Subcutaneous abdominal adipose tissue (tissue), 5 donors: ENCODE measurements around the gene PFDN2.
"Not testable (repeated sequence)": the region's sequence is repeated elsewhere in the genome, so short reads cannot be mapped to it uniquely, and the experiment has no call there.

ENCODE experiments used
- H3K27ac ChIP-seq: one replicate; pipeline ENCODE4 v1.7.0; 2013; ENCODE audit warnings: low read depth, mild to moderate bottlenecking, inconsistent platforms, low read length, moderate library complexity
- H3K27me3 ChIP-seq, 5 donors: one replicate each; pipeline ENCODE4 v1.7.0; 2013; ENCODE audit warnings: low read length in 5 of 5, inconsistent platforms in 1 of 5; ENCODE audit not compliant: control insufficient read depth in 5 of 5, insufficient read depth in 4 of 5
- H3K36me3 ChIP-seq, 5 donors: one replicate each; pipeline ENCODE4 v1.7.0; 2013; ENCODE audit warnings: low read length in 5 of 5; ENCODE audit not compliant: control insufficient read depth in 5 of 5, insufficient read depth in 5 of 5
- H3K4me1 ChIP-seq, 5 donors: one replicate each; pipeline ENCODE4 v1.7.0; 2013; ENCODE audit warnings: low read length in 5 of 5, mild to moderate bottlenecking in 3 of 5, moderate library complexity in 1 of 5; ENCODE audit not compliant: control insufficient read depth in 5 of 5, insufficient read depth in 5 of 5
- H3K4me3 ChIP-seq, 5 donors: one replicate each; pipeline ENCODE4 v1.7.0; 2013; ENCODE audit warnings: low read length in 5 of 5, low read depth in 1 of 5
- H3K9ac ChIP-seq, 5 donors: one replicate each; pipeline ENCODE4 v1.7.0; 2013; ENCODE audit warnings: low read length in 5 of 5, mild to moderate bottlenecking in 4 of 5, moderate library complexity in 3 of 5
- H3K9me3 ChIP-seq, 5 donors: one replicate each; pipeline ENCODE4 v1.7.0; 2013; ENCODE audit warnings: low read length in 5 of 5; ENCODE audit not compliant: control insufficient read depth in 5 of 5
- donor health status: healthy.
- donor health status: healthy.
- donor health status: healthy.
- donor health status: healthy.
- donor health status: healthy.

The PFDN2 gene

GRCh38 chr1:161122967-161123366 is 5.1 kb upstream of the PFDN2 start:
- H3K36me3 ChIP-seq = peaks cover 27 to 77% (median 62%) of the 10 kb centered on the region in 5 donors
- peaks cover 12 to 44% (median 35%) of the 10 kb centered on the region in 5 donors for H3K4me1 ChIP-seq
- no peak overlapping the region for H3K4me3 ChIP-seq
- no peak overlapping the region for H3K9ac ChIP-seq
- H3K27ac ChIP-seq = no peak overlapping the region
- H3K9me3 ChIP-seq = no peaks in the 10 kb centered on the region
- no peaks in the 10 kb centered on the region for H3K27me3 ChIP-seq

- Histone ChIP-seq H3K4me1 (peaks cover 12 to 47% (median 36%) of the 10 kb centered on the region in 5 donors), H3K27me3 (no peaks in the 10 kb centered on the region), H3K9me3 (no peaks in the 10 kb centered on the region), H3K4me3 (no peak overlapping the region), H3K36me3 (peaks cover 17 to 65% (median 55%) of the 10 kb centered on the region in 5 donors), H3K27ac (peak overlapping the region; percentile 99), H3K9ac (peak overlapping the region in 1 of 5 donors; percentile 45)
Observed at GRCh38 chr1:161121834-161122233, 4.0 kb upstream of the PFDN2 start.

- Histone ChIP-seq H3K27ac (peak overlapping the region; percentile 99), H3K9ac (peak overlapping the region in 3 of 5 donors; percentile 13 to 45 (median 41)), H3K36me3 (peaks cover 16 to 61% (median 50%) of the 10 kb centered on the region in 5 donors), H3K27me3 (no peaks in the 10 kb centered on the region), H3K4me1 (peaks cover 12 to 54% (median 42%) of the 10 kb centered on the region in 5 donors), H3K9me3 (no peaks in the 10 kb centered on the region), H3K4me3 (no peak overlapping the region)
Observed at GRCh38 chr1:161121042-161121650, 3.3 kb upstream of the PFDN2 start.

DNA sequence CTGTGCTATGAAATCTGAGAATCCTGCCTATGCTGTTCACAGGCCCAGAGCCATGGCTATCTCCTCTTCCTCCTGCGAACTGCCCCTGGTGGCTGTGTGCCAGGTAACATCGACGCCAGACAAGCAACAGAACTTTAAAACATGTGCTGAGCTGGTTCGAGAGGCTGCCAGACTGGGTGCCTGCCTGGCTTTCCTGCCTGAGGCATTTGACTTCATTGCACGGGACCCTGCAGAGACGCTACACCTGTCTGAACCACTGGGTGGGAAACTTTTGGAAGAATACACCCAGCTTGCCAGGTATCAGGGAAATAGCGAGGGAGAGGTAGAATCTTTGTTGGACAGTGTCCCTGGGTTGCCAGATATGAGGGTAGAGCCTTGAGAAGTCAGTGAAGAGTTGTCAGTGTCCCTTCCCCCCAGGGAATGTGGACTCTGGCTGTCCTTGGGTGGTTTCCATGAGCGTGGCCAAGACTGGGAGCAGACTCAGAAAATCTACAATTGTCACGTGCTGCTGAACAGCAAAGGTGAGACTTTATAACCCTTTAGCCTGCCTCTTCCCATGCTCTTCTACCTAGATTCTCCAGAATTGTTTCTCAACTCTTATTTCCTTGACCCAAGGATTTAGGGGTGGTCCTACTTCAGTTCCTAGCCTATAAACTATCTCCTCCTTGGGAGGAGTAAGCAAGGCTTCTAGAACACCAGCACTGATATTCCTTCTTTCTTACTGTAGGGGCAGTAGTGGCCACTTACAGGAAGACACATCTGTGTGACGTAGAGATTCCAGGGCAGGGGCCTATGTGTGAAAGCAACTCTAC is 1.5 kb upstream of the PFDN2 start:
- Histone ChIP-seq H3K36me3 (peaks cover 12 to 47% (median 42%) of the 10 kb centered on the region in 5 donors), H3K9me3 (no peaks in the 10 kb centered on the region), H3K9ac (peak overlapping the region; percentile 99 to 100 (median 100)), H3K4me3 (peak overlapping the region; percentile 73 to 100 (median 100)), H3K4me1 (peaks cover 12 to 69% (median 52%) of the 10 kb centered on the region in 5 donors), H3K27ac (peak overlapping the region; percentile 99), H3K27me3 (no peaks in the 10 kb centered on the region)

- not testable (repeated sequence) for H3K27ac ChIP-seq, H3K27me3 ChIP-seq, H3K9ac ChIP-seq, H3K9me3 ChIP-seq
- Histone ChIP-seq H3K4me3 (peak overlapping the region in 1 of 5 donors; percentile 100), H3K4me1 (peaks cover 12 to 69% (median 55%) of the 10 kb centered on the region in 5 donors), H3K36me3 (peaks cover 3 to 18% (median 12%) of the 10 kb centered on the region in 5 donors)
Observed at GRCh38 chr1:161115961-161116360, 1.9 kb downstream of the PFDN2 start.

- peaks cover 12 to 62% (median 48%) of the 10 kb centered on the region in 5 donors for H3K4me1 ChIP-seq
- no peak overlapping the region for H3K4me3 ChIP-seq
- H3K27ac ChIP-seq = no peak overlapping the region
Observed at GRCh38 chr1:161115132-161115711, 2.6 kb downstream of the PFDN2 start.

DNA sequence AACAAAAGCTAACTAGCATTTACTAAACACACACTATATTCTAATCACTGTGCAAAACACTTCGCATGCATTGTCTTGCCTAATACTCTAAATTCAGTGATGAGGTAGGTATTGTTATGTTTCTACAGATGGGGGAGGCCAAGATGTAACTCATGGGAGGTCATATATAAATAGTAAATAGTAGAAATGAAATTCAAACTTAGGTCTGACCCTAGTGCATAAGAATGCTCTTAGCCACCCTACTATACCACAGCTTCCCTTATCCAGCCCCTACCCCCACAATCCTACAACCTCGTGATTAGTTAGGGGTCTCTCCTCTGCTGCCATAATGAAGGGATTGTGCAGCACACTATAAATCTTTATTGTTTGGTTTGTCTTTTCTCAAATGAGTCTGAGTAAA is 3.3 kb downstream of the PFDN2 start:
- Histone ChIP-seq H3K9me3 (no peaks in the 10 kb centered on the region), H3K9ac (no peak overlapping the region), H3K36me3 (peaks cover 0 to 11% (median 4%) of the 10 kb centered on the region in 5 donors), H3K4me1 (peaks cover 10 to 56% (median 42%) of the 10 kb centered on the region in 5 donors), H3K27ac (peak overlapping the region; percentile 17), H3K4me3 (no peak overlapping the region), H3K27me3 (no peaks in the 10 kb centered on the region)

More at GRCh38 chr1:161115132-161115711, 2.6 kb downstream of the PFDN2 start:
- peaks cover 0 to 11% (median 5%) of the 10 kb centered on the region in 5 donors for H3K36me3 ChIP-seq
- H3K9me3 ChIP-seq = no peaks in the 10 kb centered on the region
- no peaks in the 10 kb centered on the region for H3K27me3 ChIP-seq
- peak overlapping the region in 1 of 5 donors; percentile 48 for H3K9ac ChIP-seq

DNA sequence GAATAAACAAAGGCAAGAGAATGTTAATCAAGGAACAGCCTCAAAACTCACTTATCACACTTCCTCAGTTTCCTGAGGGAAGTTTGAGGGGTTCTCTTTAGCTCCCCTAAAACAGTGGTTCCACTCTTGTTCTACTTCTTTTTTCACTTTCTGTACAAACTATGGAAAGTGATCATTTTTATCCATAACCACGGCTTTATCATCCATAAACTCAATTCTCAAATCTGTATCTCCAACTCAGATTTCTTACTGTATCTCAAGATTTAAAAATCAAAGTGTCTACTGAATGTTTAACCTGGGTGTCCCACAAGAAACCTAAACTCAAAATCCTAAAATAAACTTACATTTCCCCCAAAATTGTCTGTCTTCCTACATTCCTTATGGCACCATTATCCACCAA is 3.9 kb downstream of the PFDN2 start:
- H3K27ac ChIP-seq = peak overlapping the region; percentile 17
- peaks cover 4 to 49% (median 35%) of the 10 kb centered on the region in 5 donors for H3K4me1 ChIP-seq
- peak overlapping the region in 1 of 5 donors; percentile 6 for H3K9ac ChIP-seq
- peaks cover 0 to 15% (median 6%) of the 10 kb centered on the region in 5 donors for H3K36me3 ChIP-seq
- no peaks in the 10 kb centered on the region for H3K9me3 ChIP-seq
- no peak overlapping the region for H3K4me3 ChIP-seq
- no peaks in the 10 kb centered on the region for H3K27me3 ChIP-seq

DNA sequence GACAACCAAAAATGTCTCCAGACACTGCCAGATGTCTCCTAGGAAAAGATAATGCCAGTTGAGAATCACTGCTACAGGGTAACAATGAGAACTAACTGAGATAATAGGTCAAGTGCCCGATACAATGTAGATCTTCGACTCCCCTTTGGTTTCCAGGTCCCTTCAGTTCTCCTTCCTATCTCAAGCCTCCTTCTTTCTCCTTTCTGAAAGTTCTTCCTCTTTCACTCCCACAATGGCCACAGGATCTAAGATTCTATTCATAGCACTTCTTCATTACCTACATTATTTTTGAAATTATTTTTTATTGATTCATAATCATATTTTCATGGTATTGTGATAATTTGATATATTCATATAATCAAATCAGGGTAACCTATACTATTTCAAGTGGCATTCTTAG is 6.3 kb downstream of the PFDN2 start:
- H3K9ac ChIP-seq = no peak overlapping the region
- H3K36me3 ChIP-seq = peaks cover 0 to 16% (median 6%) of the 10 kb centered on the region in 5 donors
- H3K27ac ChIP-seq = peak overlapping the region; percentile 3
- H3K4me1 ChIP-seq = peaks cover 0 to 30% (median 20%) of the 10 kb centered on the region in 5 donors
- no peaks in the 10 kb centered on the region for H3K27me3 ChIP-seq
- no peaks in the 10 kb centered on the region for H3K9me3 ChIP-seq
- H3K4me3 ChIP-seq = no peak overlapping the region
